Left ventricle myocardium inferior (tissue), 1 donor: ENCODE measurements around the gene TCERG1. TPM values are rescaled to one million over a fixed set of nuclear protein-coding genes. Genes with fewer than 3 reads are reported as not detected.

Experiments used
- DNase-seq: peaks from one replicate; pipeline ENCODE4 v3.0.0-alpha.2; 2020
- H3K27ac ChIP-seq: fragments of 200-600 bp; replicated peaks from 2 replicates; pipeline ENCODE4 v1.8.0; 2021
- H3K27me3 ChIP-seq: fragments of 200-600 bp; 2 replicates; pipeline ENCODE4 v1.8.0; 2021; ENCODE audit warnings: low read depth
- H3K36me3 ChIP-seq: fragments of 200-600 bp; 2 replicates; pipeline ENCODE4 v1.8.0; 2021
- H3K4me1 ChIP-seq: fragments of 200-600 bp; 2 replicates; pipeline ENCODE4 v1.8.0; 2021
- H3K4me3 ChIP-seq: fragments of 200-600 bp; 2 replicates; pipeline ENCODE4 v1.8.0; 2021; ENCODE audit warnings: mild to moderate bottlenecking, moderate library complexity
- H3K9me3 ChIP-seq: fragments of 200-600 bp; replicated peaks from 2 replicates; pipeline ENCODE4 v1.8.0; 2021
- intact Hi-C: fragments of 100-400 bp; cut with micrococcal nuclease; formaldehyde crosslinking; loops from one replicate; pipeline ENCODE4 v1.11.0; 2022
- total RNA-seq: library from RNA; stranded (reverse); fragmentation: NEBNext Ultra II Directional; extraction: Animal tissue kit (Norgen Biotek cat#: 25700); gene quantifications from one replicate; pipeline ENCODE4 v1.2.1, GENCODE V29; 2021
- TF ChIP-seq, protein P1 (sequence below): fragments of 200-600 bp; IDR thresholded peaks from 2 replicates; pipeline ENCODE4 v1.8.0; 2021; ENCODE audit warnings: antibody characterized with exemption, mild to moderate bottlenecking, borderline replicate concordance
- donor health status: DM: no; HTN: yes; CAD: no; lungs with severe emphysema.

TCERG1 gene
- total RNA-seq, 1 donor from 2014 or later, result 20.1 TPM

DNA sequence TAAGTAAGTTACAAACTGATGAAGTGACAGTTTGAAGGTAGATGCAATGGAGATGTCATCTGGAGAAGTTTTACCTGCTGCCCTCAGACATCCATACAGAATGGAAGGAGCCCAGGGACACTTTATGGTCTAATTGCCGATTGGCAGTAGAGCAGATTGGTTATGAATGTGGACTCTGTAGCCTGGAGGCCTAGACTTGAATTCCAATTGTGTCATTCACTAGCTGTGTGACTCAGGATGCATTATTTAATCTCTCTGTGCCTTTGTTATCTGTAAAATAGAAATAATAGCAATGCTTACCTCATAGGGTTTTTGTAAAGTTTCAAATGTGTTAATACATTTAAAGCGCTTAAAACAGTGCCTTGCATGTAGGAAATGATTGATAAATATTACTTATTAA is 5.2 kb upstream of the TCERG1 start:
- no peaks in the 10 kb centered on the region for H3K9me3 ChIP-seq
- intact Hi-C loops, result no loop called here
- TF ChIP-seq, protein P1, sequence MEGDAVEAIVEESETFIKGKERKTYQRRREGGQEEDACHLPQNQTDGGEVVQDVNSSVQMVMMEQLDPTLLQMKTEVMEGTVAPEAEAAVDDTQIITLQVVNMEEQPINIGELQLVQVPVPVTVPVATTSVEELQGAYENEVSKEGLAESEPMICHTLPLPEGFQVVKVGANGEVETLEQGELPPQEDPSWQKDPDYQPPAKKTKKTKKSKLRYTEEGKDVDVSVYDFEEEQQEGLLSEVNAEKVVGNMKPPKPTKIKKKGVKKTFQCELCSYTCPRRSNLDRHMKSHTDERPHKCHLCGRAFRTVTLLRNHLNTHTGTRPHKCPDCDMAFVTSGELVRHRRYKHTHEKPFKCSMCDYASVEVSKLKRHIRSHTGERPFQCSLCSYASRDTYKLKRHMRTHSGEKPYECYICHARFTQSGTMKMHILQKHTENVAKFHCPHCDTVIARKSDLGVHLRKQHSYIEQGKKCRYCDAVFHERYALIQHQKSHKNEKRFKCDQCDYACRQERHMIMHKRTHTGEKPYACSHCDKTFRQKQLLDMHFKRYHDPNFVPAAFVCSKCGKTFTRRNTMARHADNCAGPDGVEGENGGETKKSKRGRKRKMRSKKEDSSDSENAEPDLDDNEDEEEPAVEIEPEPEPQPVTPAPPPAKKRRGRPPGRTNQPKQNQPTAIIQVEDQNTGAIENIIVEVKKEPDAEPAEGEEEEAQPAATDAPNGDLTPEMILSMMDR, result no peak

GRCh38 chr5:146447734-146448380 is 724 bp downstream of the TCERG1 start:
- TF ChIP-seq, protein P1, result no peak
- Histone ChIP-seq H3K27me3 (no peaks in the 10 kb centered on the region), H3K27ac (peak overlapping the region; percentile 88), H3K4me1 (peaks cover 43% of the 10 kb centered on the region), H3K9me3 (no peaks in the 10 kb centered on the region), H3K4me3 (peak overlapping the region; percentile 82), H3K36me3 (no peaks in the 10 kb centered on the region)
- no peak for DNase-seq
- intact Hi-C loops, result no loop called here

More for the DNA sequence above, 5.2 kb upstream of the TCERG1 start:
- H3K4me3 ChIP-seq, result no peak overlapping the region
- no peak for DNase-seq
- H3K27me3 ChIP-seq, result peaks cover 23% of the 10 kb centered on the region
- H3K4me1 ChIP-seq, result no peaks in the 10 kb centered on the region
- no peaks in the 10 kb centered on the region for H3K36me3 ChIP-seq
- no peak overlapping the region for H3K27ac ChIP-seq

DNA sequence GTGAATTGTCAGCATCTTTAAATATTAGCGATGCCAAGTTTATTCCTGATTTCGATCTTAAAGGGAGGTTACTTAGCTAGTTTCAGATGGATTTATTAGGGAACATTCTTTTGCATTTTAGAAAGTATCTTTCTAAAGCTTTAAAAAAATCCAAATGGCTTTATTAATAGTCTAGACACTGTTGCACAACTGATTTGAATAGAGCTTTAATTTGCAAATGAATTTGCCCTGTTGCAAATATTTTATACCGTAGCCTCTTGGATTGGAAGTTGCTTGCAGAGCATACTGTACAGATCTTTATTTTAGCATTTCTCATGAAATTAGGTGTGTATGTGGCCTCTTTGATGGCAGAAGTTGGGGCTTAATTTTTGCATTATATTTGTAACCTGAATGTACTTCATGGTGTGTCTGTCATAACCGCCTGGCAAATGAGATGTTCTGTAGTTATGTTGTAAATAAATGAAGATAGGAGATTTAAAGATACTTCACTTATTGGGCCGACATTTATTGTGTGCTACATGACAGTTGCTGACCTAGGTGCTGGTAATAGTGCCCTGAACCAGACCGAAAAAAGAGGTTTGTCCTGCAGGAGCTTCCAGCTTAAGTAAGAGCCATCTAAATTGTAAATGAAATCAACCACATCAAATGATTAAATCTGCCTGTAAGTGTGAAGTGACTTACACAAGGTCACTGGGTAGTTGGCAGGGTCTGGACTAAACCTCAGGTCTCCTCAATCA is 1.8 kb downstream of the TCERG1 start:
- peaks cover 49% of the 10 kb centered on the region for H3K4me1 ChIP-seq
- H3K4me3 ChIP-seq, result peak overlapping the region; percentile 82

GRCh38 chr5:146450002-146450401 is 2.9 kb downstream of the TCERG1 start:
- no peaks in the 10 kb centered on the region for H3K9me3 ChIP-seq
- intact Hi-C loops, result no loop called here
- H3K27ac ChIP-seq, result no peak overlapping the region
- TF ChIP-seq, protein P1, result no peak
- no peaks in the 10 kb centered on the region for H3K36me3 ChIP-seq
- H3K4me1 ChIP-seq, result peaks cover 49% of the 10 kb centered on the region
- DNase-seq, result no peak
- no peaks in the 10 kb centered on the region for H3K27me3 ChIP-seq
- H3K4me3 ChIP-seq, result no peak overlapping the region

More for the DNA sequence above, 1.8 kb downstream of the TCERG1 start:
- Histone ChIP-seq H3K27ac (no peak overlapping the region), H3K9me3 (no peaks in the 10 kb centered on the region), H3K27me3 (no peaks in the 10 kb centered on the region), H3K36me3 (no peaks in the 10 kb centered on the region)
- DNase-seq, result no peak
- TF ChIP-seq, protein P1, result no peak
- intact Hi-C loops, result no loop called here

DNA sequence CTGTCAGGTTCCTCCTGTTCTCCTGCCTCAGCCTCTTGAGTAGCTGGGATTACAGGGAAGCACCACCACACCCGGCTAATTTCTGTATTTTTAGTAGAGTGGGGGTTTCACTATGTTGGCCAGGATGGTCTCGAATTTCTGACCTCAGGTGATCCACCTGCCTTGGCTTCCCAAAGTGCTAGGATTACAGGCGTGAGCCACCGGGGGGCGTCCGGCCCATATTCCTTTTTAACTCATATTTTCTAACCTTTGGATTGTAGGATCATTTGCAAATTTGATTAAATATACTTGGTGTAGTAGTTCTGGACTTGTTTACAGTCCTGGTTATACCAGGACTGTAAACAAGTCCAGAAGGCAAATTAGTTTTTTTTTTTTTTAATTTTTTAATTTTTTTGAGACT is 4.3 kb downstream of the TCERG1 start:
- TF ChIP-seq, protein P1, result no peak
- H3K9me3 ChIP-seq, result no peaks in the 10 kb centered on the region
- no peak overlapping the region for H3K27ac ChIP-seq
- peaks cover 49% of the 10 kb centered on the region for H3K4me1 ChIP-seq
- no peaks in the 10 kb centered on the region for H3K27me3 ChIP-seq
- peaks cover 14% of the 10 kb centered on the region for H3K36me3 ChIP-seq
- H3K4me3 ChIP-seq, result no peak overlapping the region
- intact Hi-C loops, result no loop called here
- DNase-seq, result no peak
